WTC11 (cell line): ENCODE measurements around the gene ICA1L. TPM values are rescaled to one million over a fixed set of nuclear protein-coding genes. Genes with fewer than 3 reads are reported as not detected.

Experiments used
- ATAC-seq: fragments of 200-7000 bp; cut with Tn5 transposase; 2 replicates; pipeline ENCODE4 v1.10.0; 2021; ENCODE audit warnings: mild to moderate bottlenecking, moderate library complexity
- CTCF ChIA-PET: fragments of 300-600 bp; sonication (Branson Sonifier 250); formaldehyde crosslinking; loops from one replicate; lab custom pipeline; 2021; ENCODE audit warnings: antibody characterized with exemption; lab: Charles Lee
- POLR2A ChIA-PET: fragments of 350-600 bp; sonication (Branson Sonifier 250); formaldehyde crosslinking; loops from one replicate; lab custom pipeline; 2021; ENCODE audit warnings: antibody characterized with exemption; lab: Charles Lee
- DNase-seq: peaks from one replicate; pipeline ENCODE4 v3.0.0; 2021; ENCODE audit warnings: low spot score
- H3K27ac Mint-ChIP-seq: 2 replicates; pipeline ENCODE4 v1.8.0; 2021; ENCODE audit warnings: mixed read lengths
- H3K27me3 Mint-ChIP-seq: 2 replicates; pipeline ENCODE4 v1.8.0; 2021; ENCODE audit warnings: low read depth, mild to moderate bottlenecking, moderate library complexity, mixed read lengths
- H3K36me3 Mint-ChIP-seq: 2 replicates; pipeline ENCODE4 v1.8.0; 2021; ENCODE audit warnings: mixed read lengths
- H3K4me1 Mint-ChIP-seq: 2 replicates; pipeline ENCODE4 v1.8.0; 2022; ENCODE audit warnings: mixed read lengths
- H3K4me3 Mint-ChIP-seq: 2 replicates; pipeline ENCODE4 v1.8.0; 2021; ENCODE audit warnings: mild to moderate bottlenecking, moderate library complexity, mixed read lengths
- H3K9me3 Mint-ChIP-seq: 2 replicates; pipeline ENCODE4 v1.8.0; 2021; ENCODE audit warnings: mixed read lengths
- ATF1 ChIP-seq: sonication (generic); formaldehyde crosslinking; IDR thresholded peaks from 2 replicates; pipeline ENCODE4 v1.8.1; 2023; ENCODE audit warnings: mild to moderate bottlenecking, moderate library complexity, missing genetic modification reagents
- CBFB ChIP-seq: sonication (generic); formaldehyde crosslinking; IDR thresholded peaks from 2 replicates; pipeline ENCODE4 v1.8.1; 2022; ENCODE audit warnings: mild to moderate bottlenecking, low read depth, missing genetic modification reagents
- ETV6 ChIP-seq: sonication (generic); formaldehyde crosslinking; IDR thresholded peaks from 2 replicates; pipeline ENCODE4 v1.8.1; 2022; ENCODE audit warnings: mild to moderate bottlenecking, missing genetic modification reagents
- GRHL2 ChIP-seq: fragments of 250-450 bp; sonication (Bioruptor Pico); IDR thresholded peaks from 2 replicates; pipeline ENCODE4 v1.8.0; 2022; ENCODE audit warnings: mild to moderate bottlenecking, moderate library complexity; ENCODE audit not compliant: insufficient replicate concordance, severe bottlenecking
- IRF2 ChIP-seq: sonication (generic); formaldehyde crosslinking; IDR thresholded peaks from 2 replicates; pipeline ENCODE4 v1.8.0; 2022; ENCODE audit warnings: low read depth, missing genetic modification reagents, borderline replicate concordance
- JUN ChIP-seq: sonication (generic); formaldehyde crosslinking; IDR thresholded peaks from 2 replicates; pipeline ENCODE4 v1.8.0; 2023; ENCODE audit warnings: mild to moderate bottlenecking, missing genetic modification reagents
- MXD4 ChIP-seq: fragments of 250-450 bp; sonication (Bioruptor Pico); IDR thresholded peaks from 2 replicates; pipeline ENCODE4 v1.8.0; 2021; ENCODE audit warnings: mild to moderate bottlenecking, moderate library complexity, borderline replicate concordance
- NR3C1 ChIP-seq: sonication (generic); formaldehyde crosslinking; conservative IDR thresholded peaks from 2 replicates; pipeline ENCODE4 v1.8.1; 2023; ENCODE audit warnings: low read depth, mild to moderate bottlenecking, missing genetic modification reagents
- SMAD4 ChIP-seq: sonication (generic); formaldehyde crosslinking; IDR thresholded peaks from 2 replicates; pipeline ENCODE4 v1.8.0; 2022; ENCODE audit warnings: mild to moderate bottlenecking, missing genetic modification reagents
- TEAD4 ChIP-seq: sonication (generic); formaldehyde crosslinking; IDR thresholded peaks from 2 replicates; pipeline ENCODE4 v1.8.0; 2022; ENCODE audit warnings: mild to moderate bottlenecking, missing genetic modification reagents
- TP53 ChIP-seq: sonication (generic); formaldehyde crosslinking; IDR thresholded peaks from 2 replicates; pipeline ENCODE4 v1.8.1; 2023; ENCODE audit warnings: mild to moderate bottlenecking, missing genetic modification reagents
- ZBTB21 ChIP-seq: sonication (generic); formaldehyde crosslinking; IDR thresholded peaks from 2 replicates; pipeline ENCODE4 v1.8.1; 2023; ENCODE audit warnings: mild to moderate bottlenecking, missing genetic modification reagents, borderline replicate concordance
- ZNF121 ChIP-seq: sonication (generic); formaldehyde crosslinking; IDR thresholded peaks from 2 replicates; pipeline ENCODE4 v1.8.0; 2023; ENCODE audit warnings: missing genetic modification reagents
- total RNA-seq: library from RNA; stranded (reverse); gene quantifications from 3 replicates; pipeline ENCODE4 v1.2.3, GENCODE V29; 2021
- TF ChIP-seq, protein P1 (sequence below): fragments of 200-600 bp; IDR thresholded peaks from 2 replicates; pipeline ENCODE4 v1.8.0; 2022; ENCODE audit warnings: antibody characterized with exemption
- TF ChIP-seq, protein P2 (sequence below): fragments of 250-450 bp; sonication (Bioruptor Pico); IDR thresholded peaks from 2 replicates; pipeline ENCODE4 v1.9.0; 2021; ENCODE audit warnings: mild to moderate bottlenecking
- TF ChIP-seq, protein P3 (sequence below): sonication (generic); formaldehyde crosslinking; IDR thresholded peaks from 2 replicates; pipeline ENCODE4 v1.8.0; 2022; ENCODE audit warnings: mild to moderate bottlenecking, missing genetic modification reagents
- TF ChIP-seq, protein P4 (sequence below): sonication (generic); formaldehyde crosslinking; IDR thresholded peaks from 2 replicates; pipeline ENCODE4 v1.8.1; 2022; ENCODE audit warnings: missing genetic modification reagents, borderline replicate concordance
- TF ChIP-seq, protein P5 (sequence below): sonication (generic); formaldehyde crosslinking; IDR thresholded peaks from 2 replicates; pipeline ENCODE4 v1.8.0; 2022; ENCODE audit warnings: mild to moderate bottlenecking, missing genetic modification reagents
- TF ChIP-seq, protein P6 (sequence below): fragments of 250-450 bp; sonication (Bioruptor Pico); IDR thresholded peaks from 2 replicates; pipeline ENCODE4 v2.1.2; 2022; ENCODE audit warnings: mild to moderate bottlenecking, moderate library complexity

ICA1L gene
- total RNA-seq, 1 experiment from 2014 or later, result 3.1 TPM

DNA sequence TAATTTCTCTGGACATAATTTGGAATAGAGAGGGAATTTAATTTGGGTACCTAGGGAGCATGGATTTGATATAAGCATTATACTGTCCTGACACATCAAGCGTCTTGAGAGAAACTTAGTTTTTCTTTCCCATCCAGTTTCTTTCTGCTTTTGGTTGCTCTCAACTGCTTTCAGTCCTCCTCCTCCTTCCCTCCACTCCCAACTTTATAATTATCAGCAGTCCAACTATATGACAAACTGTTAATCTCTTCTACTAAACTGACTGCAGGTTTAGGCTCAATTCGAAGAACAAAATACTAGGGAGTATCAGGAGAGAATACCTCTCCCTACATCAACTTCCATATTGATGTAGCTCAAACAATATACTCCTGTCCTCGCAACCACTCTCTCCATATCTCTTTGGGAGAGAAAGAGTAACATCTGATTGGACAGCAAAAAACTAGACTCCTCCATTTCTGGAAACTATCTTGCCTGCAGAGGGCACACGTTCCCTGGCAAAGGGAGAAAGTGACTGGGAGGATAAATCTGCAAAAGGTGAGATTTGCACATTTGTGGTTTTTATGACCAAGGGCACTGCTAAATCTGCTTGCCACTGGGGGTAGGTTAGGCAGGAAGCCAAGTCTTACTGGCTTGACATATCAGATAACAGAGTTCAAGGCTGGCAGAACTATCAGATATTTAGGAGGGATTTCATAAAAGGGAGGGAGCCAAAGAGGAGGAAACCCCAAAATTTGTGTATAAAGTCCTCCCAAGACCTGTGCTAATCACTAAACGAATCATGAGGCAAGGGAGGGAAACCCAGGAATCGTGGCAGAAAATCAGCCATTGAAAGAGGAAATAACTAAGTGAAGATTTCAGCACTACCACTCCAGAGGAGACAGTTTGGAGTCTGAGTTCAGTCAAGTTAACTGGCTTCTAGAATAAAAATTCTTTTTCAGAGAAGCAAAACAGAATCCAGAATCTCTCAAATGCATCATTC lies 40.0 kb downstream of the ICA1L start:
- TF ChIP-seq ATF1 (CRISPR knock-in tag), result no peak
- TF ChIP-seq, protein P1, sequence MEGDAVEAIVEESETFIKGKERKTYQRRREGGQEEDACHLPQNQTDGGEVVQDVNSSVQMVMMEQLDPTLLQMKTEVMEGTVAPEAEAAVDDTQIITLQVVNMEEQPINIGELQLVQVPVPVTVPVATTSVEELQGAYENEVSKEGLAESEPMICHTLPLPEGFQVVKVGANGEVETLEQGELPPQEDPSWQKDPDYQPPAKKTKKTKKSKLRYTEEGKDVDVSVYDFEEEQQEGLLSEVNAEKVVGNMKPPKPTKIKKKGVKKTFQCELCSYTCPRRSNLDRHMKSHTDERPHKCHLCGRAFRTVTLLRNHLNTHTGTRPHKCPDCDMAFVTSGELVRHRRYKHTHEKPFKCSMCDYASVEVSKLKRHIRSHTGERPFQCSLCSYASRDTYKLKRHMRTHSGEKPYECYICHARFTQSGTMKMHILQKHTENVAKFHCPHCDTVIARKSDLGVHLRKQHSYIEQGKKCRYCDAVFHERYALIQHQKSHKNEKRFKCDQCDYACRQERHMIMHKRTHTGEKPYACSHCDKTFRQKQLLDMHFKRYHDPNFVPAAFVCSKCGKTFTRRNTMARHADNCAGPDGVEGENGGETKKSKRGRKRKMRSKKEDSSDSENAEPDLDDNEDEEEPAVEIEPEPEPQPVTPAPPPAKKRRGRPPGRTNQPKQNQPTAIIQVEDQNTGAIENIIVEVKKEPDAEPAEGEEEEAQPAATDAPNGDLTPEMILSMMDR, result peak; percentile 40
- Mint-ChIP-seq H3K36me3 (no peaks in the 10 kb centered on the region), H3K27ac (no peak overlapping the region), H3K4me1 (peaks cover 2% of the 10 kb centered on the region), H3K9me3 (peaks cover 3% of the 10 kb centered on the region; the same call in 1 of the 2 replicates), H3K27me3 (no peaks in the 10 kb centered on the region), H3K4me3 (no peak overlapping the region)
- ATAC-seq, result peak; percentile 93
- DNase-seq, result peak; percentile 36
- ChIA-PET POLR2A (no interaction called here), CTCF (interaction anchor here (0.6 kb wide), 2 partner anchors 55 to 176 kb away, joined by 3 read pairs; no protein-coding TSS in a partner anchor)

DNA sequence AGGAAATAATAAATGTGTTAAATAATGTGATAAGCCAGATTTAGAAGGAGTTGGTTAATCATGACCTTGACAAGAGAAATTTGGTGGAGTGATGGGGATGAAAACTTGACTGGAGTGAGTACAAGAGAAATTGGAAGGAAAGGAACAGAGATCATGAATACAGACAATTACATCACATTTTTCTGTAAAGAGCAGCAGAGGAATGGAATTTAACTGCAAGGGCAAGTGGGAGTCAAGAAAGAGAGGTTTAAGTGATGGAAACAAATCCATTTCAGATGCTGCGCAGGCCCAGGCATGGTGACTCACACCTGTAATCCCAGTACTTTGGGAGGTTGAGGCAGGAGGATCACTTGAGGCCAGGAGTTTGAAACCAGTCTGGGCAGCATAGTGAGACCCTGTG lies 46.7 kb downstream of the ICA1L start:
- Mint-ChIP-seq H3K9me3 (no peaks in the 10 kb centered on the region), H3K4me1 (peaks cover 7% of the 10 kb centered on the region), H3K27me3 (no peaks in the 10 kb centered on the region), H3K4me3 (no peak overlapping the region), H3K27ac (no peak overlapping the region), H3K36me3 (no peaks in the 10 kb centered on the region)
- ATAC-seq (no peak), DNase-seq (no peak)
- CTCF ChIA-PET, result interaction anchor here (1.0 kb wide), 1 partner anchor 236 kb away, joined by 5 read pairs; no protein-coding TSS in a partner anchor
- POLR2A ChIA-PET, result no interaction called here
- 0 out of 2 replicates have a peak, but pooled peaks have one; percentile 12 for TF ChIP-seq ZNF121 (CRISPR knock-in tag)
- TF ChIP-seq, protein P2, sequence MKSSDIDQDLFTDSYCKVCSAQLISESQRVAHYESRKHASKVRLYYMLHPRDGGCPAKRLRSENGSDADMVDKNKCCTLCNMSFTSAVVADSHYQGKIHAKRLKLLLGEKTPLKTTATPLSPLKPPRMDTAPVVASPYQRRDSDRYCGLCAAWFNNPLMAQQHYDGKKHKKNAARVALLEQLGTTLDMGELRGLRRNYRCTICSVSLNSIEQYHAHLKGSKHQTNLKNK (CRISPR knock-in tag), result no peak

DNA sequence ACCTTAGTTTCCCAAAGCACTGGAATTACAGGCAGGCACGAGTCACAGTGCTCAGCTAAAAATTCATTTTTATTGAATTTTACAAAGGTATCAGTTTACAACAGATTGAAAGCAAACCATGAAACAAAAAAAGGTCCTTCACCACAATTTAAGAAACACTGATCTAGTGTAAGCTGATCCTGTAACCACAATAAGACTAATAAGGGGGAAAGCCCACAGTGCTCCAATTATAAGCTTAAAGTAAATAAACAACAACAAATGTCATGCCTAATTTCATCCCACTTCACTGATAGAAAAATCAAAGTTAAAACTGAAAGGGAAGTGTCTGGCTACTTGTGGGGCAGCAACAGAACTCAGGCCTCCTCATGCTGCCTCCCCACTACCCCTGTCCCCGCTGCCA lies 49.2 kb downstream of the ICA1L start:
- ChIA-PET CTCF (no interaction called here), POLR2A (no interaction called here)
- no peak for ATAC-seq
- no peak for DNase-seq
- H3K27me3 Mint-ChIP-seq, result no peaks in the 10 kb centered on the region
- no peaks in the 10 kb centered on the region for H3K9me3 Mint-ChIP-seq
- no peaks in the 10 kb centered on the region for H3K36me3 Mint-ChIP-seq
- H3K4me1 Mint-ChIP-seq, result peaks cover 7% of the 10 kb centered on the region
- H3K4me3 Mint-ChIP-seq, result no peak overlapping the region
- no peak overlapping the region for H3K27ac Mint-ChIP-seq
- no peak for TF ChIP-seq TP53 (CRISPR knock-in tag)
- TF ChIP-seq ETV6, result no peak
- no peak for TF ChIP-seq CBFB (CRISPR knock-in tag)
- TF ChIP-seq, protein P3, sequence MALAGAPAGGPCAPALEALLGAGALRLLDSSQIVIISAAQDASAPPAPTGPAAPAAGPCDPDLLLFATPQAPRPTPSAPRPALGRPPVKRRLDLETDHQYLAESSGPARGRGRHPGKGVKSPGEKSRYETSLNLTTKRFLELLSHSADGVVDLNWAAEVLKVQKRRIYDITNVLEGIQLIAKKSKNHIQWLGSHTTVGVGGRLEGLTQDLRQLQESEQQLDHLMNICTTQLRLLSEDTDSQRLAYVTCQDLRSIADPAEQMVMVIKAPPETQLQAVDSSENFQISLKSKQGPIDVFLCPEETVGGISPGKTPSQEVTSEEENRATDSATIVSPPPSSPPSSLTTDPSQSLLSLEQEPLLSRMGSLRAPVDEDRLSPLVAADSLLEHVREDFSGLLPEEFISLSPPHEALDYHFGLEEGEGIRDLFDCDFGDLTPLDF, result no peak
- no peak for TF ChIP-seq IRF2 (CRISPR knock-in tag)
- no peak for TF ChIP-seq MXD4 (CRISPR knock-in tag)
- no peak for TF ChIP-seq GRHL2
- TF ChIP-seq, protein P4, sequence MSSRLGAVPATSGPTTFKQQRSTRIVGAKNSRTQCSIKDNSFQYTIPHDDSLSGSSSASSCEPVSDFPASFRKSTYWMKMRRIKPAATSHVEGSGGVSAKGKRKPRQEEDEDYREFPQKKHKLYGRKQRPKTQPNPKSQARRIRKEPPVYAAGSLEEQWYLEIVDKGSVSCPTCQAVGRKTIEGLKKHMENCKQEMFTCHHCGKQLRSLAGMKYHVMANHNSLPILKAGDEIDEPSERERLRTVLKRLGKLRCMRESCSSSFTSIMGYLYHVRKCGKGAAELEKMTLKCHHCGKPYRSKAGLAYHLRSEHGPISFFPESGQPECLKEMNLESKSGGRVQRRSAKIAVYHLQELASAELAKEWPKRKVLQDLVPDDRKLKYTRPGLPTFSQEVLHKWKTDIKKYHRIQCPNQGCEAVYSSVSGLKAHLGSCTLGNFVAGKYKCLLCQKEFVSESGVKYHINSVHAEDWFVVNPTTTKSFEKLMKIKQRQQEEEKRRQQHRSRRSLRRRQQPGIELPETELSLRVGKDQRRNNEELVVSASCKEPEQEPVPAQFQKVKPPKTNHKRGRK (CRISPR knock-in tag), result no peak
- no peak for TF ChIP-seq ZBTB21 (CRISPR knock-in tag)
- TF ChIP-seq, protein P5, sequence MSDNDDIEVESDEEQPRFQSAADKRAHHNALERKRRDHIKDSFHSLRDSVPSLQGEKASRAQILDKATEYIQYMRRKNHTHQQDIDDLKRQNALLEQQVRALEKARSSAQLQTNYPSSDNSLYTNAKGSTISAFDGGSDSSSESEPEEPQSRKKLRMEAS (CRISPR knock-in tag), result no peak
- TF ChIP-seq, protein P6, sequence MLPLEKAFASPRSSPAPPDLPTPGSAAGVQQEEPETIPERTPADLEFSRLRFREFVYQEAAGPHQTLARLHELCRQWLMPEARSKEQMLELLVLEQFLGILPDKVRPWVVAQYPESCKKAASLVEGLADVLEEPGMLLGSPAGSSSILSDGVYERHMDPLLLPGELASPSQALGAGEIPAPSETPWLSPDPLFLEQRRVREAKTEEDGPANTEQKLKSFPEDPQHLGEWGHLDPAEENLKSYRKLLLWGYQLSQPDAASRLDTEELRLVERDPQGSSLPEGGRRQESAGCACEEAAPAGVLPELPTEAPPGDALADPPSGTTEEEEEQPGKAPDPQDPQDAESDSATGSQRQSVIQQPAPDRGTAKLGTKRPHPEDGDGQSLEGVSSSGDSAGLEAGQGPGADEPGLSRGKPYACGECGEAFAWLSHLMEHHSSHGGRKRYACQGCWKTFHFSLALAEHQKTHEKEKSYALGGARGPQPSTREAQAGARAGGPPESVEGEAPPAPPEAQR, result no peak
- no peak for TF ChIP-seq TEAD4 (CRISPR knock-in tag)
- no peak for TF ChIP-seq JUN (CRISPR knock-in tag)
- no peak for TF ChIP-seq NR3C1
- TF ChIP-seq SMAD4 (CRISPR knock-in tag), result no peak
